ENCODE results near the gene MEDAG. TPM values are rescaled to one million over a fixed set of nuclear protein-coding genes. Genes with fewer than 3 reads are reported as not detected.

The MEDAG gene
- total RNA-seq, 2 experiments from 2014 or later: not detected

- no peak for DNase-seq
- Mint-ChIP-seq H3K27ac (no peak overlapping the region), H3K36me3 (ENCODE audit: low read depth) (no peaks in the 10 kb centered on the region), H3K4me3 (no peak overlapping the region), H3K27me3 (ENCODE audit: low read depth) (peaks cover 8% of the 10 kb centered on the region), H3K9me3 (peaks cover 6% of the 10 kb centered on the region), H3K4me1 (ENCODE audit: low read depth) (no peaks in the 10 kb centered on the region)
- CTCF ChIA-PET: no interaction called here
- intact Hi-C loops (cut with micrococcal nuclease): no loop called here
Observed at GRCh38 chr13:30943881-30944280, 37.8 kb downstream of the MEDAG start.

- Mint-ChIP-seq H3K4me3 (no peak overlapping the region), H3K27ac (no peak overlapping the region), H3K9me3 (peaks cover 8% of the 10 kb centered on the region), H3K4me1 (ENCODE audit: low read depth) (no peaks in the 10 kb centered on the region), H3K36me3 (ENCODE audit: low read depth) (no peaks in the 10 kb centered on the region), H3K27me3 (ENCODE audit: low read depth) (peaks cover 34% of the 10 kb centered on the region)
- intact Hi-C loops (cut with micrococcal nuclease): no loop called here
- CTCF ChIA-PET: no interaction called here
- DNase-seq: no peak
Observed at GRCh38 chr13:30957258-30957943, 51.3 kb downstream of the MEDAG start.

- Mint-ChIP-seq H3K4me3 (no peak overlapping the region), H3K27me3 (ENCODE audit: low read depth) (peaks cover 37% of the 10 kb centered on the region), H3K36me3 (ENCODE audit: low read depth) (no peaks in the 10 kb centered on the region), H3K9me3 (peaks cover 8% of the 10 kb centered on the region), H3K4me1 (ENCODE audit: low read depth) (no peaks in the 10 kb centered on the region), H3K27ac (no peak overlapping the region)
- CTCF ChIA-PET: no interaction called here
- DNase-seq: no peak
- intact Hi-C loops (cut with micrococcal nuclease): no loop called here
Observed at GRCh38 chr13:30959678-30960077, 53.6 kb downstream of the MEDAG start.

GRCh38 chr13:30963791-30964190, 57.7 kb downstream of the MEDAG start:
- DNase-seq: no peak
- Mint-ChIP-seq H3K4me3 (no peak overlapping the region), H3K36me3 (ENCODE audit: low read depth) (no peaks in the 10 kb centered on the region), H3K27ac (no peak overlapping the region), H3K27me3 (ENCODE audit: low read depth) (peaks cover 31% of the 10 kb centered on the region), H3K4me1 (ENCODE audit: low read depth) (no peaks in the 10 kb centered on the region), H3K9me3 (peaks cover 8% of the 10 kb centered on the region)
- CTCF ChIA-PET: no interaction called here
- intact Hi-C loops (cut with micrococcal nuclease): no loop called here

GRCh38 chr13:30965380-30965779, 59.3 kb downstream of the MEDAG start:
- CTCF ChIA-PET: interaction anchor here (0.7 kb wide), 1 partner anchor 18 kb away, joined by 4 read pairs; no protein-coding TSS in a partner anchor
- no peak overlapping the region for H3K4me3 Mint-ChIP-seq
- no peaks in the 10 kb centered on the region for H3K36me3 Mint-ChIP-seq (ENCODE audit: low read depth)
- no peak overlapping the region for H3K27ac Mint-ChIP-seq
- H3K4me1 Mint-ChIP-seq (ENCODE audit: low read depth): no peaks in the 10 kb centered on the region
- peaks cover 34% of the 10 kb centered on the region for H3K27me3 Mint-ChIP-seq (ENCODE audit: low read depth)
- intact Hi-C loops (cut with micrococcal nuclease): no loop called here
- no peak for DNase-seq
- no peaks in the 10 kb centered on the region for H3K9me3 Mint-ChIP-seq

- peaks cover 34% of the 10 kb centered on the region for H3K27me3 Mint-ChIP-seq (ENCODE audit: low read depth)
Observed at GRCh38 chr13:30966101-30966500, 60.0 kb downstream of the MEDAG start.

GRCh38 chr13:30968846-30969245, 62.8 kb downstream of the MEDAG start:
- Mint-ChIP-seq H3K27me3 (ENCODE audit: low read depth) (peaks cover 31% of the 10 kb centered on the region), H3K4me1 (ENCODE audit: low read depth) (no peaks in the 10 kb centered on the region), H3K9me3 (no peaks in the 10 kb centered on the region), H3K36me3 (ENCODE audit: low read depth) (no peaks in the 10 kb centered on the region), H3K4me3 (no peak overlapping the region), H3K27ac (no peak overlapping the region)
- intact Hi-C loops (cut with micrococcal nuclease): no loop called here
- no peak for DNase-seq
- CTCF ChIA-PET: interaction anchor here (1.8 kb wide), 1 partner anchor 10 kb away, joined by 6 read pairs; no protein-coding TSS in a partner anchor

More at GRCh38 chr13:30966101-30966500, 60.0 kb downstream of the MEDAG start:
- CTCF ChIA-PET: interaction anchor here (1.8 kb wide), 1 partner anchor 12 kb away, joined by 6 read pairs; no protein-coding TSS in a partner anchor
- Mint-ChIP-seq H3K4me3 (no peak overlapping the region), H3K9me3 (no peaks in the 10 kb centered on the region), H3K4me1 (ENCODE audit: low read depth) (no peaks in the 10 kb centered on the region), H3K36me3 (ENCODE audit: low read depth) (no peaks in the 10 kb centered on the region), H3K27ac (no peak overlapping the region)
- intact Hi-C loops (cut with micrococcal nuclease): no loop called here
- no peak for DNase-seq

GRCh38 chr13:30971575-30971974, 65.5 kb downstream of the MEDAG start:
- DNase-seq: no peak
- Mint-ChIP-seq H3K27ac (no peak overlapping the region), H3K9me3 (no peaks in the 10 kb centered on the region), H3K36me3 (ENCODE audit: low read depth) (no peaks in the 10 kb centered on the region), H3K4me1 (ENCODE audit: low read depth) (no peaks in the 10 kb centered on the region), H3K4me3 (no peak overlapping the region), H3K27me3 (ENCODE audit: low read depth) (peaks cover 28% of the 10 kb centered on the region)
- intact Hi-C loops (cut with micrococcal nuclease): loop anchor here (10.0 kb wide), 1 partner anchor 453 kb away; no protein-coding TSS in a partner anchor
- CTCF ChIA-PET: interaction anchor here (0.5 to 1.6 kb wide), 4 partner anchors 8 to 73 kb away, joined by 3 to 6 read pairs (median 4); no protein-coding TSS in a partner anchor

- H3K27ac Mint-ChIP-seq: no peak overlapping the region
- no peak for DNase-seq
- intact Hi-C loops (cut with micrococcal nuclease): loop anchor here (10.0 kb wide), 1 partner anchor 452 kb away; no protein-coding TSS in a partner anchor
- no peak overlapping the region for H3K4me3 Mint-ChIP-seq
- H3K9me3 Mint-ChIP-seq: no peaks in the 10 kb centered on the region
- peaks cover 22% of the 10 kb centered on the region for H3K27me3 Mint-ChIP-seq (ENCODE audit: low read depth)
- CTCF ChIA-PET: no interaction called here
- H3K4me1 Mint-ChIP-seq (ENCODE audit: low read depth): no peaks in the 10 kb centered on the region
- H3K36me3 Mint-ChIP-seq (ENCODE audit: low read depth): no peaks in the 10 kb centered on the region
Observed at GRCh38 chr13:30972888-30973377, 66.9 kb downstream of the MEDAG start.

GRCh38 chr13:30974350-30974749, 68.3 kb downstream of the MEDAG start:
- intact Hi-C loops (cut with micrococcal nuclease): loop anchor here (10.0 kb wide), 1 partner anchor 450 kb away; no protein-coding TSS in a partner anchor
- H3K4me1 Mint-ChIP-seq (ENCODE audit: low read depth): no peaks in the 10 kb centered on the region

More at GRCh38 chr13:30974350-30974749, 68.3 kb downstream of the MEDAG start:
- H3K27ac Mint-ChIP-seq: no peak overlapping the region
- no peak overlapping the region for H3K4me3 Mint-ChIP-seq
- H3K27me3 Mint-ChIP-seq (ENCODE audit: low read depth): peaks cover 22% of the 10 kb centered on the region
- no peaks in the 10 kb centered on the region for H3K36me3 Mint-ChIP-seq (ENCODE audit: low read depth)
- H3K9me3 Mint-ChIP-seq: no peaks in the 10 kb centered on the region
- CTCF ChIA-PET: no interaction called here
- DNase-seq: no peak

Other genes with a start within 250 kb of the MEDAG start
- 10 to 100 TPM; 21.3 to 21.7 TPM for gene ALOX5AP, start 170.7 kb upstream of the MEDAG start, total RNA-seq
- not detected for gene TEX26, start 26.4 kb downstream of the MEDAG start, total RNA-seq